A549 (cell line): ENCODE data around the gene CHTF18. TPM values are rescaled to one million over a fixed set of nuclear protein-coding genes. Genes with fewer than 3 reads are reported as not detected.

Experiments used
- ATAC-seq, 2 experiments: fragments of 200-7000 bp in 1 of 2; fragments of >200 bp in 1 of 2; cut with Nextera tagmentation in 1 of 2; cut with Tn5 transposase in 1 of 2; 3 replicates each; pipeline versions ENCODE4 v1.8.0 to v1.9.1; 2018 to 2020; ENCODE audit warnings: mild to moderate bottlenecking in 1 of 2, moderate library complexity in 1 of 2
- CTCF ChIA-PET: fragments of 300-600 bp; sonication (Branson Sonifier 250); formaldehyde crosslinking; extraction: SDS; loops from one replicate; lab custom pipeline; 2021; ENCODE audit warnings: antibody characterized with exemption, inconsistent platforms; lab: Yijun Ruan, JAX
- POLR2A ChIA-PET: fragments of 350-600 bp; formaldehyde crosslinking; extraction: SDS; loops from one replicate; lab custom pipeline; 2021; ENCODE audit warnings: antibody characterized with exemption, inconsistent platforms; lab: Yijun Ruan, JAX
- DNase-seq, 2 experiments: peaks; one replicate each; pipeline versions ENCODE4 v3.0.0 to v3.0.0-alpha.2; 2011 to 2016; ENCODE audit warnings: low read depth in 1 of 2, low spot score in 1 of 2
- FAIRE-seq: peaks from 2 replicates; lab custom pipeline; 2011; peaks lifted over from hg19 to GRCh38; lab: Jason Lieb, UNC
- H3K27ac ChIP-seq, 2 experiments: fragments of >200 bp; sonication (Bioruptor Twin); formaldehyde crosslinking; 3 replicates each; pipeline ENCODE4 v1.5.1; 2016 to 2017
- H3K4me1 ChIP-seq: fragments of >200 bp; sonication (Bioruptor Twin); formaldehyde crosslinking; 3 replicates; pipeline ENCODE4 v1.6.1; 2016
- H3K4me2 ChIP-seq: fragments of >200 bp; sonication (Bioruptor Twin); formaldehyde crosslinking; 3 replicates; pipeline ENCODE4 v1.6.1; 2016
- H3K4me3 ChIP-seq: fragments of >200 bp; sonication (Bioruptor Twin); formaldehyde crosslinking; 3 replicates; pipeline ENCODE4 v1.5.1; 2016
- H3K9me3 ChIP-seq: fragments of >200 bp; sonication (Bioruptor Twin); formaldehyde crosslinking; 3 replicates; pipeline ENCODE4 v1.6.1; 2016
- CHD2 ChIP-seq: fragments of 150-350 bp; IDR thresholded peaks from 2 replicates; pipeline ENCODE4 v1.6.1; 2014; ENCODE audit warnings: low read length; ENCODE audit not compliant: partially characterized antibody
- E2F6 ChIP-seq: IDR thresholded peaks from 2 replicates; pipeline ENCODE4 v1.6.1; 2012; ENCODE audit warnings: low read depth, borderline replicate concordance
- EHF ChIP-seq: fragments of 250-450 bp; sonication (Bioruptor Pico); IDR thresholded peaks from 2 replicates; pipeline ENCODE4 v1.5.0; 2020; ENCODE audit warnings: mild to moderate bottlenecking
- FOSB ChIP-seq: fragments of 250-450 bp; sonication (Bioruptor Pico); IDR thresholded peaks from 2 replicates; pipeline ENCODE4 v1.5.0; 2020; ENCODE audit warnings: mild to moderate bottlenecking, moderate library complexity
- FOXS1 ChIP-seq: fragments of 250-450 bp; sonication (Bioruptor Pico); IDR thresholded peaks from 2 replicates; pipeline ENCODE4 v1.5.0; 2020; ENCODE audit warnings: mild to moderate bottlenecking, moderate library complexity
- JUNB ChIP-seq: fragments of >200 bp; sonication (Bioruptor Twin); formaldehyde crosslinking; IDR thresholded peaks from 2 replicates; pipeline ENCODE4 v1.6.1; 2016
- KDM1A ChIP-seq: fragments of 200-600 bp; sonication (generic); IDR thresholded peaks from 2 replicates; pipeline ENCODE4 v1.6.1; 2016; ENCODE audit warnings: low read depth, mild to moderate bottlenecking
- MAFK ChIP-seq: fragments of 450-650 bp; IDR thresholded peaks from 2 replicates; pipeline ENCODE4 v1.6.1; 2014; ENCODE audit not compliant: partially characterized antibody
- MAZ ChIP-seq: fragments of 150-350 bp; IDR thresholded peaks from 2 replicates; pipeline ENCODE4 v1.6.1; 2014; ENCODE audit warnings: antibody characterized with exemption, low read depth, low read length, borderline replicate concordance
- MYC ChIP-seq: IDR thresholded peaks from 2 replicates; pipeline ENCODE4 v1.6.1; 2012; ENCODE audit warnings: mild to moderate bottlenecking, inconsistent platforms, low read length, improper control_type of control experiment, borderline replicate concordance
- NFE2L2 ChIP-seq: fragments of 150-350 bp; conservative IDR thresholded peaks from 2 replicates; pipeline ENCODE4 v1.6.1; 2014; ENCODE audit warnings: low read length
- NPAS2 ChIP-seq: fragments of 250-450 bp; sonication (Bioruptor Pico); IDR thresholded peaks from 2 replicates; pipeline ENCODE4 v1.8.0; 2022; ENCODE audit warnings: mild to moderate bottlenecking, moderate library complexity, borderline replicate concordance
- PHF8 ChIP-seq: fragments of 200-600 bp; sonication (generic); IDR thresholded peaks from 2 replicates; pipeline ENCODE4 v1.6.1; 2016; ENCODE audit warnings: low read depth, mild to moderate bottlenecking, antibody characterized with exemption, moderate library complexity, borderline replicate concordance
- RAD21 ChIP-seq, 2 experiments: fragments of >200 bp in 1 of 2; sonication (Bioruptor Twin) in 1 of 2; formaldehyde crosslinking in 1 of 2; IDR thresholded peaks in 1 of 2; conservative IDR thresholded peaks in 1 of 2; 2 replicates in 1 of 2; 3 replicates in 1 of 2; pipeline ENCODE4 v1.6.1; 2012 to 2018; ENCODE audit warnings: inconsistent platforms in 1 of 2
- RARB ChIP-seq: fragments of 250-450 bp; sonication (Bioruptor Pico); IDR thresholded peaks from 2 replicates; pipeline ENCODE4 v1.8.0; 2021; ENCODE audit warnings: mild to moderate bottlenecking, moderate library complexity
- RCOR1 ChIP-seq: fragments of 150-350 bp; IDR thresholded peaks from 2 replicates; pipeline ENCODE4 v1.6.1; 2014; ENCODE audit warnings: antibody characterized with exemption, low read length, low read depth
- SMC3 ChIP-seq: fragments of >200 bp; sonication (Bioruptor Twin); formaldehyde crosslinking; IDR thresholded peaks from 3 replicates; pipeline ENCODE4 v1.6.1; 2018; ENCODE audit warnings: inconsistent platforms
- ZFP36 ChIP-seq: fragments of 450-650 bp; IDR thresholded peaks from 2 replicates; pipeline ENCODE4 v1.6.1; 2014; ENCODE audit warnings: borderline replicate concordance; ENCODE audit not compliant: partially characterized antibody
- ZSCAN20 ChIP-seq: fragments of 250-450 bp; sonication (Bioruptor Pico); IDR thresholded peaks from 2 replicates; pipeline ENCODE4 v1.8.0; 2022; ENCODE audit warnings: mild to moderate bottlenecking, moderate library complexity
- WGBS: methylation state at CpG from one replicate; pipeline ENCODE4 v1.1.6; 2017; ENCODE audit errors: missing lambda C conversion rate; 5-methylcytosine and 5-hydroxymethylcytosine counted together
- polyA plus RNA-seq, 4 experiments: library from polyadenylated mRNA; depleted of rRNA in 3 of 4; stranded (reverse); fragments of >200 nt; fragmentation: RNase III in 1 of 4; extraction: RNeasy Plus Mini Kit Qiagen cat#74134 plus additional on column Dnase treatment in 1 of 4; gene quantifications; 2 replicates in 3 of 4; 3 replicates in 1 of 4; pipeline ENCODE4 v1.2.3, GENCODE V29; 2011 to 2017
- small RNA-seq, 6 experiments: library from RNA; depleted of rRNA; stranded (forward); fragments of <200 nt; gene quantifications; one replicate each; pipeline ENCODE3, GENCODE V24; 2012
- TF ChIP-seq, protein P1 (sequence below): fragments of 450-650 bp; IDR thresholded peaks from 2 replicates; pipeline ENCODE4 v1.6.1; 2014; ENCODE audit warnings: antibody characterized with exemption

Gene CHTF18
- polyA plus RNA-seq, 2 of the 4 experiments (the other 2 are of a cell fraction), result 4.8 to 36.7 TPM

- POLR2A ChIA-PET, result no interaction called here
- CTCF ChIA-PET, result interaction anchor here (1.0 to 1.3 kb wide), 3 partner anchors 20 to 456 kb away, joined by 3 read pairs; no protein-coding TSS in a partner anchor
- H3K9me3 ChIP-seq, result peaks cover 16% of the 10 kb centered on the region
- H3K4me3 ChIP-seq, result no peak overlapping the region
- H3K27ac ChIP-seq, result no peak overlapping the region
- H3K4me2 ChIP-seq, result no peak overlapping the region
- ATAC-seq (no peak), FAIRE-seq (no peak), DNase-seq (no peak)
- no peaks in the 10 kb centered on the region for H3K4me1 ChIP-seq
- TF ChIP-seq, protein P1, sequence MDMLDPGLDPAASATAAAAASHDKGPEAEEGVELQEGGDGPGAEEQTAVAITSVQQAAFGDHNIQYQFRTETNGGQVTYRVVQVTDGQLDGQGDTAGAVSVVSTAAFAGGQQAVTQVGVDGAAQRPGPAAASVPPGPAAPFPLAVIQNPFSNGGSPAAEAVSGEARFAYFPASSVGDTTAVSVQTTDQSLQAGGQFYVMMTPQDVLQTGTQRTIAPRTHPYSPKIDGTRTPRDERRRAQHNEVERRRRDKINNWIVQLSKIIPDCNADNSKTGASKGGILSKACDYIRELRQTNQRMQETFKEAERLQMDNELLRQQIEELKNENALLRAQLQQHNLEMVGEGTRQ, result no peak
- TF ChIP-seq CHD2 (no peak), MAFK (no peak), NPAS2 (no peak), MAZ (no peak), ZSCAN20 (CRISPR knock-in tag) (no peak), RARB (no peak), SMC3 (no peak), ZFP36 (no peak), NFE2L2 (no peak), RAD21 (conservative IDR thresholded peaks at IDR 0.05 in 1 of 2, IDR thresholded peaks at IDR 0.05 in 1 of 2) (no peak), E2F6 (no peak), FOXS1 (CRISPR knock-in tag) (no peak)
- 67% methylated on average over 18 of the region's 26 CpGs for WGBS
Observed at GRCh38 chr16:845351-845745, 56.9 kb downstream of the CHTF18 start.

- ChIA-PET POLR2A (interaction anchor here (0.6 kb wide), 1 partner anchor 36 kb away, joined by 5 read pairs; no protein-coding TSS in a partner anchor), CTCF (no interaction called here)
- WGBS, result 54% methylated on average over 9 of the region's 10 CpGs
Observed at GRCh38 chr16:847151-847550, 58.7 kb downstream of the CHTF18 start.

More at GRCh38 chr16:847151-847550, 58.7 kb downstream of the CHTF18 start:
- Histone ChIP-seq H3K4me1 (no peaks in the 10 kb centered on the region), H3K27ac (no peak overlapping the region), H3K9me3 (peaks cover 28% of the 10 kb centered on the region), H3K4me2 (no peak overlapping the region), H3K4me3 (no peak overlapping the region)
- FAIRE-seq (no peak), ATAC-seq (no peak), DNase-seq (no peak)
- no peak for TF ChIP-seq FOSB (CRISPR knock-in tag)
- no peak for TF ChIP-seq CHD2
- no peak for TF ChIP-seq EHF (CRISPR knock-in tag)
- no peak for TF ChIP-seq PHF8
- TF ChIP-seq KDM1A, result no peak
- no peak for TF ChIP-seq RCOR1
- no peak for TF ChIP-seq MYC
- TF ChIP-seq JUNB, result no peak

Small RNAs within 50 kb of the gene (small RNA-seq; reads per million reads assigned to genes)
- gene MIR662, result 0 reads per million in 6 experiments

Other genes with a start within 250 kb of the CHTF18 start
- 0.04 TPM in 1 of 2 replicates, not detected in the other for gene PRR35, start 228.2 kb upstream of the CHTF18 start, polyA plus RNA-seq (2011; rRNA removed)
- 0.04 to 0.10 TPM (median 0.04 TPM) in 3 replicates for gene PRR35, start 228.2 kb upstream of the CHTF18 start, polyA plus RNA-seq (2017; fragmentation: RNase III; extraction: RNeasy Plus Mini Kit Qiagen cat#74134 plus additional on column Dnase treatment)
- 0.03 and 0.13 TPM in 2 replicates for gene NHLRC4, start 221.6 kb upstream of the CHTF18 start, polyA plus RNA-seq (2011; rRNA removed)
- gene NHLRC4, start 221.6 kb upstream of the CHTF18 start, polyA plus RNA-seq (2017; fragmentation: RNase III; extraction: RNeasy Plus Mini Kit Qiagen cat#74134 plus additional on column Dnase treatment), result 0.07 to 0.09 TPM (median 0.08 TPM) in 3 replicates
- gene PIGQ, start 218.7 kb upstream of the CHTF18 start, polyA plus RNA-seq (2011; rRNA removed), result 13.2 and 15.7 TPM in 2 replicates
- gene PIGQ, start 218.7 kb upstream of the CHTF18 start, polyA plus RNA-seq (2017; fragmentation: RNase III; extraction: RNeasy Plus Mini Kit Qiagen cat#74134 plus additional on column Dnase treatment), result 25.2 to 32.2 TPM (median 31.2 TPM) in 3 replicates
- gene RAB40C, start 198.6 kb upstream of the CHTF18 start, polyA plus RNA-seq (2011; rRNA removed), result 4.4 and 4.9 TPM in 2 replicates
- 8.1 to 9.7 TPM (median 8.5 TPM) in 3 replicates for gene RAB40C, start 198.6 kb upstream of the CHTF18 start, polyA plus RNA-seq (2017; fragmentation: RNase III; extraction: RNeasy Plus Mini Kit Qiagen cat#74134 plus additional on column Dnase treatment)
- 0.05 TPM in 1 of 2 replicates, not detected in the other for gene WFIKKN1, start 157.6 kb upstream of the CHTF18 start, polyA plus RNA-seq (2011; rRNA removed)
- 0.15 to 0.23 TPM (median 0.17 TPM) in 3 replicates for gene WFIKKN1, start 157.6 kb upstream of the CHTF18 start, polyA plus RNA-seq (2017; fragmentation: RNase III; extraction: RNeasy Plus Mini Kit Qiagen cat#74134 plus additional on column Dnase treatment)
- 44.2 and 47.2 TPM in 2 replicates for gene METTL26, start 152.3 kb upstream of the CHTF18 start, polyA plus RNA-seq (2011; rRNA removed)
- 78.3 to 83.6 TPM (median 80.3 TPM) in 3 replicates for gene METTL26, start 152.3 kb upstream of the CHTF18 start, polyA plus RNA-seq (2017; fragmentation: RNase III; extraction: RNeasy Plus Mini Kit Qiagen cat#74134 plus additional on column Dnase treatment)
- 10.7 and 12.9 TPM in 2 replicates for gene MCRIP2, start 146.8 kb upstream of the CHTF18 start, polyA plus RNA-seq (2011; rRNA removed)
- gene MCRIP2, start 146.8 kb upstream of the CHTF18 start, polyA plus RNA-seq (2017; fragmentation: RNase III; extraction: RNeasy Plus Mini Kit Qiagen cat#74134 plus additional on column Dnase treatment), result 20.3 to 21.3 TPM (median 21.3 TPM) in 3 replicates
- gene WDR90, start 139.3 kb upstream of the CHTF18 start, polyA plus RNA-seq (2011; rRNA removed), result 6.5 and 7.3 TPM in 2 replicates
- 28.1 to 31.4 TPM (median 30.7 TPM) in 3 replicates for gene WDR90, start 139.3 kb upstream of the CHTF18 start, polyA plus RNA-seq (2017; fragmentation: RNase III; extraction: RNeasy Plus Mini Kit Qiagen cat#74134 plus additional on column Dnase treatment)
- gene RHOT2, start 120.5 kb upstream of the CHTF18 start, polyA plus RNA-seq (2011; rRNA removed), result 33.9 and 38.0 TPM in 2 replicates
- 74.0 to 83.5 TPM (median 83.1 TPM) in 3 replicates for gene RHOT2, start 120.5 kb upstream of the CHTF18 start, polyA plus RNA-seq (2017; fragmentation: RNase III; extraction: RNeasy Plus Mini Kit Qiagen cat#74134 plus additional on column Dnase treatment)
- 0.56 and 0.75 TPM in 2 replicates for gene RHBDL1, start 112.9 kb upstream of the CHTF18 start, polyA plus RNA-seq (2011; rRNA removed)
- 1.2 to 1.6 TPM (median 1.4 TPM) in 3 replicates for gene RHBDL1, start 112.9 kb upstream of the CHTF18 start, polyA plus RNA-seq (2017; fragmentation: RNase III; extraction: RNeasy Plus Mini Kit Qiagen cat#74134 plus additional on column Dnase treatment)
- 53.2 and 60.6 TPM in 2 replicates for gene STUB1, start 108.2 kb upstream of the CHTF18 start, polyA plus RNA-seq (2011; rRNA removed)
- gene STUB1, start 108.2 kb upstream of the CHTF18 start, polyA plus RNA-seq (2017; fragmentation: RNase III; extraction: RNeasy Plus Mini Kit Qiagen cat#74134 plus additional on column Dnase treatment), result 90.0 to 93.5 TPM (median 90.4 TPM) in 3 replicates
- gene JMJD8, start 104.3 kb upstream of the CHTF18 start, polyA plus RNA-seq (2011; rRNA removed), result 37.5 and 43.8 TPM in 2 replicates
- 72.6 to 77.0 TPM (median 73.7 TPM) in 3 replicates for gene JMJD8, start 104.3 kb upstream of the CHTF18 start, polyA plus RNA-seq (2017; fragmentation: RNase III; extraction: RNeasy Plus Mini Kit Qiagen cat#74134 plus additional on column Dnase treatment)
- gene WDR24, start 98.2 kb upstream of the CHTF18 start, polyA plus RNA-seq (2011; rRNA removed), result 2.7 and 3.0 TPM in 2 replicates
- gene WDR24, start 98.2 kb upstream of the CHTF18 start, polyA plus RNA-seq (2017; fragmentation: RNase III; extraction: RNeasy Plus Mini Kit Qiagen cat#74134 plus additional on column Dnase treatment), result 5.6 to 7.6 TPM (median 6.6 TPM) in 3 replicates
- 0.53 and 0.54 TPM in 2 replicates for gene FBXL16, start 82.8 kb upstream of the CHTF18 start, polyA plus RNA-seq (2011; rRNA removed)
- gene FBXL16, start 82.8 kb upstream of the CHTF18 start, polyA plus RNA-seq (2017; fragmentation: RNase III; extraction: RNeasy Plus Mini Kit Qiagen cat#74134 plus additional on column Dnase treatment), result 1.1 to 1.4 TPM (median 1.2 TPM) in 3 replicates
- 33.8 and 41.0 TPM in 2 replicates for gene METRN, start 73.5 kb upstream of the CHTF18 start, polyA plus RNA-seq (2011; rRNA removed)
- 72.7 to 82.2 TPM (median 81.0 TPM) in 3 replicates for gene METRN, start 73.5 kb upstream of the CHTF18 start, polyA plus RNA-seq (2017; fragmentation: RNase III; extraction: RNeasy Plus Mini Kit Qiagen cat#74134 plus additional on column Dnase treatment)
- gene ANTKMT, start 67.5 kb upstream of the CHTF18 start, polyA plus RNA-seq (2011; rRNA removed), result 10.9 and 11.9 TPM in 2 replicates
- 49.2 to 55.8 TPM (median 55.2 TPM) in 3 replicates for gene ANTKMT, start 67.5 kb upstream of the CHTF18 start, polyA plus RNA-seq (2017; fragmentation: RNase III; extraction: RNeasy Plus Mini Kit Qiagen cat#74134 plus additional on column Dnase treatment)
- 1.1 and 1.7 TPM in 2 replicates for gene CCDC78, start 62.2 kb upstream of the CHTF18 start, polyA plus RNA-seq (2011; rRNA removed)
- gene CCDC78, start 62.2 kb upstream of the CHTF18 start, polyA plus RNA-seq (2017; fragmentation: RNase III; extraction: RNeasy Plus Mini Kit Qiagen cat#74134 plus additional on column Dnase treatment), result 4.7 to 5.9 TPM (median 5.6 TPM) in 3 replicates
- gene HAGHL, start 61.5 kb upstream of the CHTF18 start, polyA plus RNA-seq (2011; rRNA removed), result 3.5 and 4.4 TPM in 2 replicates
- 21.4 to 22.0 TPM (median 21.7 TPM) in 3 replicates for gene HAGHL, start 61.5 kb upstream of the CHTF18 start, polyA plus RNA-seq (2017; fragmentation: RNase III; extraction: RNeasy Plus Mini Kit Qiagen cat#74134 plus additional on column Dnase treatment)
- gene CIAO3, start 47.6 kb upstream of the CHTF18 start, polyA plus RNA-seq (2011; rRNA removed), result 17.4 and 19.3 TPM in 2 replicates
- 20.9 to 24.6 TPM (median 23.0 TPM) in 3 replicates for gene CIAO3, start 47.6 kb upstream of the CHTF18 start, polyA plus RNA-seq (2017; fragmentation: RNase III; extraction: RNeasy Plus Mini Kit Qiagen cat#74134 plus additional on column Dnase treatment)
- 1.8 and 2.4 TPM in 2 replicates for gene MSLN, start 27.9 kb upstream of the CHTF18 start, polyA plus RNA-seq (2011; rRNA removed)
- gene MSLN, start 27.9 kb upstream of the CHTF18 start, polyA plus RNA-seq (2017; fragmentation: RNase III; extraction: RNeasy Plus Mini Kit Qiagen cat#74134 plus additional on column Dnase treatment), result 2.7 to 3.6 TPM (median 3.1 TPM) in 3 replicates
- 10.6 and 10.8 TPM in 2 replicates for gene RPUSD1, start 239 bp upstream of the CHTF18 start, polyA plus RNA-seq (2011; rRNA removed)
- 26.9 to 29.3 TPM (median 29.0 TPM) in 3 replicates for gene RPUSD1, start 239 bp upstream of the CHTF18 start, polyA plus RNA-seq (2017; fragmentation: RNase III; extraction: RNeasy Plus Mini Kit Qiagen cat#74134 plus additional on column Dnase treatment)
- not detected in 2 replicates for gene GNG13, start 12.1 kb downstream of the CHTF18 start, polyA plus RNA-seq (2011; rRNA removed)
- 0.09 TPM in 1 of 3 replicates, not detected in the others for gene GNG13, start 12.1 kb downstream of the CHTF18 start, polyA plus RNA-seq (2017; fragmentation: RNase III; extraction: RNeasy Plus Mini Kit Qiagen cat#74134 plus additional on column Dnase treatment)
- gene LMF1, start 182.4 kb downstream of the CHTF18 start, polyA plus RNA-seq (2011; rRNA removed), result 10.9 and 16.0 TPM in 2 replicates
- gene LMF1, start 182.4 kb downstream of the CHTF18 start, polyA plus RNA-seq (2017; fragmentation: RNase III; extraction: RNeasy Plus Mini Kit Qiagen cat#74134 plus additional on column Dnase treatment), result 8.5 to 10.6 TPM (median 8.8 TPM) in 3 replicates
- 0.06 and 0.07 TPM in 2 replicates for gene SOX8, start 193.2 kb downstream of the CHTF18 start, polyA plus RNA-seq (2011; rRNA removed)
- 0.12 to 0.22 TPM (median 0.14 TPM) in 3 replicates for gene SOX8, start 193.2 kb downstream of the CHTF18 start, polyA plus RNA-seq (2017; fragmentation: RNase III; extraction: RNeasy Plus Mini Kit Qiagen cat#74134 plus additional on column Dnase treatment)